Loucy (cell line): ENCODE data around the gene TSPYL6.

Source experiments
- H2AFZ ChIP-seq: fragments of 200-600 bp; sonication (generic); 2 replicates; pipeline ENCODE4 v1.6.0; 2016; ENCODE audit warnings: antibody characterized with exemption, mild to moderate bottlenecking, low read length, moderate library complexity
- H3F3A ChIP-seq: fragments of 200-600 bp; 2 replicates; pipeline ENCODE4 v1.6.0; 2016; ENCODE audit warnings: antibody characterized with exemption, low read depth, mild to moderate bottlenecking
- H3K27me3 ChIP-seq: fragments of 200-600 bp; sonication (generic); 2 replicates; pipeline ENCODE4 v1.6.1; 2014; ENCODE audit warnings: low read length, mild to moderate bottlenecking; ENCODE audit not compliant: insufficient read depth, poor library complexity, severe bottlenecking
- H3K36me3 ChIP-seq: fragments of 200-600 bp; sonication (generic); 2 replicates; pipeline ENCODE4 v1.6.1; 2016; ENCODE audit warnings: low read length; ENCODE audit not compliant: insufficient read depth
- H3K4me1 ChIP-seq: fragments of 200-600 bp; sonication (generic); 2 replicates; pipeline ENCODE4 v1.5.1; 2014; ENCODE audit warnings: low read length, mild to moderate bottlenecking; ENCODE audit not compliant: insufficient read depth, poor library complexity, severe bottlenecking
- H3K4me2 ChIP-seq: fragments of 200-600 bp; sonication (generic); 2 replicates; pipeline ENCODE4 v1.6.0; 2014; ENCODE audit warnings: antibody characterized with exemption, low read length, low read depth, mild to moderate bottlenecking; ENCODE audit not compliant: poor library complexity, severe bottlenecking
- H3K4me3 ChIP-seq: fragments of 200-600 bp; sonication (generic); 2 replicates; pipeline ENCODE4 v1.5.1; 2014; ENCODE audit warnings: low read length, mild to moderate bottlenecking, mixed read lengths; ENCODE audit not compliant: poor library complexity, severe bottlenecking
- H3K79me2 ChIP-seq: fragments of 200-600 bp; sonication (generic); 2 replicates; pipeline ENCODE4 v1.6.1; 2014; ENCODE audit warnings: low read length; ENCODE audit not compliant: insufficient read depth
- H3K9ac ChIP-seq: fragments of 200-600 bp; sonication (generic); 2 replicates; pipeline ENCODE4 v1.6.0; 2014; ENCODE audit warnings: mild to moderate bottlenecking, low read depth, low read length, moderate library complexity; ENCODE audit not compliant: poor library complexity, severe bottlenecking
- H3K9me2 ChIP-seq: fragments of 200-600 bp; sonication (generic); replicated peaks from 2 replicates; pipeline ENCODE4 v1.6.1; 2016; ENCODE audit warnings: low read depth, low read length, mixed read lengths
- H3K9me3 ChIP-seq: fragments of 200-600 bp; sonication (generic); 2 replicates; pipeline ENCODE4 v1.6.1; 2014; ENCODE audit warnings: mild to moderate bottlenecking, antibody characterized with exemption, low read length, low read depth; ENCODE audit not compliant: insufficient read depth
- H4K20me1 ChIP-seq: fragments of 200-600 bp; sonication (generic); 2 replicates; pipeline ENCODE4 v1.6.0; 2014; ENCODE audit warnings: antibody characterized with exemption, low read length, mild to moderate bottlenecking; ENCODE audit not compliant: insufficient read depth, poor library complexity, severe bottlenecking
- EZH2phosphoT487 ChIP-seq: fragments of 200-600 bp; IDR thresholded peaks from 2 replicates; pipeline ENCODE4 v1.6.1; 2018; ENCODE audit warnings: antibody characterized with exemption, mild to moderate bottlenecking, moderate library complexity, borderline replicate concordance
- TF ChIP-seq, protein P1 (sequence below): fragments of 200-600 bp; sonication (generic); conservative IDR thresholded peaks from 2 replicates; pipeline ENCODE4 v1.5.1; 2014; ENCODE audit warnings: mild to moderate bottlenecking, antibody characterized with exemption, low read length

Gene TSPYL6

DNA sequence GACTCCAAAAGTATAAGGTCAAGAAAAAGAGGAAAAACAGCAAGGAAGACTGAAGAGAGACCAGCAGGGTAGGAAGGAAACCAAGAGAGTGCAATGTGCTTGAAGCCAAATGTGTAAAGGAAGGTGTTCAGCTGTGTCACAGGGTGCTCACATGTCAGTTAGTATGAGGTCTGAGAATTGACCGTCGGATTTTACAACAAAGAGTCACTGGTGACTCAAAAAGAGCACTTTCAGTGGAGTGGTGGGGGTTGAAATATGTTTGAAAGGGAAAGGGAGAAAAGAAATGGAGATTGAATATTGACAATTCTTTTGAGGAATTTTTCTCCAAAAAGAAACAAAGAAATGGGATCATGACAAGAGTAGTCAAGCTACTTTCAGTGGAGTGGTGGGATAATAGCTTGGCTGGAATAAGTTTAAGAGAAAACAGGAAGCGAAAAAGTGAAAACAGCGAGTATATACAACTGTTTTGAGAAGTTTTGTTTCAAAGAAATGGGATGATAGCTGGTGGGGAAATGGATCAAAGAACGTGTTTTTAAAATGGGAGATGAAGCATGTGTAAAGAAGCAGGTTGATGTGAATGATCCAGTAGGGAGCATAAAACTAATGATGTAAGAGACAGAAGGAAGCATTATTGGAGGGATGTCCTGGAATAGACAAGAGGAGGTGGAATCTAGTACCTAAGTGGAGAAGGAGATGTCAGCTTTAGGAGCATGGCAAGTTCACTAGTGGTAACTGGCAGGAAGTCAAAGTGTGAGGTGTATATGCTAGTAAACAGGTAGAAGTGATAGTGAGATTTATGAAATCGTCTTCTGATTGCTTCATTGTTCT lies 3.6 kb upstream of the TSPYL6 start:
- Histone ChIP-seq H3K27me3 (no peaks in the 10 kb centered on the region), H3K36me3 (no peaks in the 10 kb centered on the region), H3K4me3 (no peak overlapping the region), H3K79me2 (no peaks in the 10 kb centered on the region), H3K9me3 (no peaks in the 10 kb centered on the region), H4K20me1 (no peaks in the 10 kb centered on the region), H3K4me1 (no peaks in the 10 kb centered on the region), H3K9me2 (no peaks in the 10 kb centered on the region), H2AFZ (no peak overlapping the region), H3K9ac (no peak overlapping the region), H3K4me2 (no peak overlapping the region), H3F3A (no peaks in the 10 kb centered on the region)
- TF ChIP-seq EZH2phosphoT487 = no peak
- TF ChIP-seq, protein P1, sequence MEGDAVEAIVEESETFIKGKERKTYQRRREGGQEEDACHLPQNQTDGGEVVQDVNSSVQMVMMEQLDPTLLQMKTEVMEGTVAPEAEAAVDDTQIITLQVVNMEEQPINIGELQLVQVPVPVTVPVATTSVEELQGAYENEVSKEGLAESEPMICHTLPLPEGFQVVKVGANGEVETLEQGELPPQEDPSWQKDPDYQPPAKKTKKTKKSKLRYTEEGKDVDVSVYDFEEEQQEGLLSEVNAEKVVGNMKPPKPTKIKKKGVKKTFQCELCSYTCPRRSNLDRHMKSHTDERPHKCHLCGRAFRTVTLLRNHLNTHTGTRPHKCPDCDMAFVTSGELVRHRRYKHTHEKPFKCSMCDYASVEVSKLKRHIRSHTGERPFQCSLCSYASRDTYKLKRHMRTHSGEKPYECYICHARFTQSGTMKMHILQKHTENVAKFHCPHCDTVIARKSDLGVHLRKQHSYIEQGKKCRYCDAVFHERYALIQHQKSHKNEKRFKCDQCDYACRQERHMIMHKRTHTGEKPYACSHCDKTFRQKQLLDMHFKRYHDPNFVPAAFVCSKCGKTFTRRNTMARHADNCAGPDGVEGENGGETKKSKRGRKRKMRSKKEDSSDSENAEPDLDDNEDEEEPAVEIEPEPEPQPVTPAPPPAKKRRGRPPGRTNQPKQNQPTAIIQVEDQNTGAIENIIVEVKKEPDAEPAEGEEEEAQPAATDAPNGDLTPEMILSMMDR = no peak

- Histone ChIP-seq H3K4me3 (no peak overlapping the region), H3K4me2 (no peak overlapping the region), H3F3A (no peaks in the 10 kb centered on the region), H3K9ac (no peak overlapping the region), H4K20me1 (no peaks in the 10 kb centered on the region), H2AFZ (no peak overlapping the region), H3K9me2 (no peaks in the 10 kb centered on the region), H3K9me3 (no peaks in the 10 kb centered on the region), H3K79me2 (no peaks in the 10 kb centered on the region), H3K36me3 (no peaks in the 10 kb centered on the region), H3K27me3 (no peaks in the 10 kb centered on the region), H3K4me1 (no peaks in the 10 kb centered on the region)
- no peak for TF ChIP-seq EZH2phosphoT487
- TF ChIP-seq, protein P1 = no peak
These were observed 2.1 kb upstream of the TSPYL6 start for GRCh38 chr2:54258166-54258565.

- no peak for TF ChIP-seq EZH2phosphoT487
- TF ChIP-seq, protein P1 = no peak
- Histone ChIP-seq H3K4me2 (no peak overlapping the region), H3K79me2 (no peaks in the 10 kb centered on the region), H3K4me1 (no peaks in the 10 kb centered on the region), H3K9me3 (no peaks in the 10 kb centered on the region), H3K27me3 (no peaks in the 10 kb centered on the region), H2AFZ (no peak overlapping the region), H4K20me1 (no peaks in the 10 kb centered on the region), H3F3A (no peaks in the 10 kb centered on the region), H3K9me2 (no peaks in the 10 kb centered on the region), H3K36me3 (no peaks in the 10 kb centered on the region), H3K4me3 (no peak overlapping the region), H3K9ac (no peak overlapping the region)
These were observed 569 bp downstream of the TSPYL6 start for GRCh38 chr2:54255230-54256090.
